ENCODE measurements around the gene DLX4. TPM values are rescaled to one million over a fixed set of nuclear protein-coding genes. Genes with fewer than 3 reads are reported as not detected.

Gene DLX4
- total and polyA plus RNA-seq, 12 donors, result 0.10 to 0.96 (median 0.27) TPM; not detected in 3

DNA sequence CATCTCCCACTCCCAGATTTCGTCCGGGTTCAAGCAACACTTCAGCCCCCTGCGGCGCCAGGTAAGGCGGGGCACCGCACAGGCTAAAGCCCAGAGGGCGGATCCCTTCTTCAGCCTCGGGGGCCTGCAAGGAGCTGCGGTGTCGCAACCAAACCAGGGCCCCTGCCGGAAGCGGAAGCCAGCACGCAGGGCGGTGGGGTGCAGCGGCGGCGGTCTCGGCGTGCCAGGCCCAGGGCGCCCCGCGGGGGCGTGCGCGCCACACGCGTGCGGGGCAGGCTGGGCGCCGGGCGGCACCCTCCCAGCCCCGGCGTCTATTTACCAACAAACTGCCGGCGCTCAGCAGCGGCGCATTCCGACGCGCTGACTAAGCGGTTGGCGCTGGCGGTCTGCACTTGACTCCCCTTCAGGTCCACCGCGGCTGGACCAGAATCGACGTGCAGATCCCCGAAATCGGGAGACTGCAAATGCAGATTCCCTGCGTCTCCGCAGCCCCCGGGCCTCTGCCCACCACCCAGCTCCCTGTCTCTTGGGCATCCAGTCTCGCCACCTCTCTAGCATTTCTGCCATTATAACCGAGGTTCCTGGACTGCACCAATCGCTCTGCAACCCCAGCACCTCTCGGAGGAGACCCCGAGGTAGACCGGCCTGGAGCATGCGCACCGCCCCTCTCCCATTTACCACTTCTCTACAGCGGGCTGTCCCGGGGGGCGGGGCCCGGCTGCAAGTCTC, 421 bp upstream of the DLX4 start:
- no peaks in the 10 kb centered on the region for H3K9me3 ChIP-seq (replicated peaks in 1 of 3)
- H3K36me3 ChIP-seq (replicated peaks in 1 of 2), result no peaks in the 10 kb centered on the region
- H3K27ac ChIP-seq, result no peak overlapping the region
- DNase-seq, result peak in 6 of 7 donors; percentile 42 to 61 (median 58)
- peaks cover 94% of the 10 kb centered on the region for H3K27me3 ChIP-seq
- intact Hi-C loops (cut with DNase I), result no loop called here
- peak overlapping the region in 2 of 4 donors; percentile 30 to 57 for H3K4me3 ChIP-seq
- TF ChIP-seq POLR2A (IDR thresholded peaks at IDR 0.05), result no peak
- TF ChIP-seq, protein P1, sequence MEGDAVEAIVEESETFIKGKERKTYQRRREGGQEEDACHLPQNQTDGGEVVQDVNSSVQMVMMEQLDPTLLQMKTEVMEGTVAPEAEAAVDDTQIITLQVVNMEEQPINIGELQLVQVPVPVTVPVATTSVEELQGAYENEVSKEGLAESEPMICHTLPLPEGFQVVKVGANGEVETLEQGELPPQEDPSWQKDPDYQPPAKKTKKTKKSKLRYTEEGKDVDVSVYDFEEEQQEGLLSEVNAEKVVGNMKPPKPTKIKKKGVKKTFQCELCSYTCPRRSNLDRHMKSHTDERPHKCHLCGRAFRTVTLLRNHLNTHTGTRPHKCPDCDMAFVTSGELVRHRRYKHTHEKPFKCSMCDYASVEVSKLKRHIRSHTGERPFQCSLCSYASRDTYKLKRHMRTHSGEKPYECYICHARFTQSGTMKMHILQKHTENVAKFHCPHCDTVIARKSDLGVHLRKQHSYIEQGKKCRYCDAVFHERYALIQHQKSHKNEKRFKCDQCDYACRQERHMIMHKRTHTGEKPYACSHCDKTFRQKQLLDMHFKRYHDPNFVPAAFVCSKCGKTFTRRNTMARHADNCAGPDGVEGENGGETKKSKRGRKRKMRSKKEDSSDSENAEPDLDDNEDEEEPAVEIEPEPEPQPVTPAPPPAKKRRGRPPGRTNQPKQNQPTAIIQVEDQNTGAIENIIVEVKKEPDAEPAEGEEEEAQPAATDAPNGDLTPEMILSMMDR (IDR thresholded peaks at IDR 0.05), result no peak
- WGBS, 4 donors, result 0 to 2% (median 0%) methylated on average over 3 to 64 of the region's 64 CpGs
- H3K4me1 ChIP-seq (replicated peaks in 1 of 2), result peaks cover 16 to 25% of the 10 kb centered on the region in 2 donors

DNA sequence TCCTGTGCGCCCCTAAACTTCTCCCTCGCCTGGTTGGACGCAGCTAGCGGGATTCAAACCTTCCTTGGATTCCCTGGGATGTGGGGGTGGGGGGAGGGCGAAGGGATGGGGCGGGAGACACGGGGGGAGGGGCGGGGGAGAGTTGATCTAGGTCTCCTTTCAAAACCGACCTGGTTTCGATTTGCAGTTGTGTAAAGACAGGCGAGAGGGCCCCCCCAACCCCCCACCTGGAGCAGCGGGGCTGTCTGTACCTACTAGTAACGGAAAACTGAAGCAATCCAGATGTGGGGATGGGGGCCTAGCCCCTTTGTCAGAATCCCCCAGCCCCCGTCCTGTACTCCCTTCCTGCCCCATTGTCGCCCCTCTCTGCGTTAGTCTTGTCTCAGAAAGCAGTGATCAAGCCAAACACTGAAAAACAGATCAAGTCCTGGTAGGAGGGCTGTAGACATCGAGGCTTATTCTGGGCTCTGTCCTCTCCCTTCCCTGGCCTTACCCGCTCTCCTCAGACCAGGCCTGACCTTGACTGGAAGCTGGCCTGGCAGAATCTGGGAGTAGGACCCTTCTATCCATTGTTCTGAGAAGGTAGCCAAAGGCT, 902 bp downstream of the DLX4 start:
- Histone ChIP-seq H3K4me3 (peak overlapping the region in 1 of 4 donors; percentile 57), H3K27me3 (peaks cover 87% of the 10 kb centered on the region), H3K36me3 (replicated peaks in 1 of 2) (no peaks in the 10 kb centered on the region), H3K9me3 (replicated peaks in 1 of 3) (no peaks in the 10 kb centered on the region), H3K27ac (no peak overlapping the region), H3K4me1 (replicated peaks in 1 of 2) (peaks cover 16 to 23% of the 10 kb centered on the region in 2 donors)
- TF ChIP-seq POLR2A (IDR thresholded peaks at IDR 0.05), result no peak
- TF ChIP-seq, protein P1 (IDR thresholded peaks at IDR 0.05), result no peak
- 17 to 21% (median 20%) methylated on average over 13 to 18 of the region's 18 CpGs; no CpG with 5 or more reads in 1 of the 4 donors for WGBS, 4 donors
- intact Hi-C loops (cut with DNase I), result no loop called here
- no peak for DNase-seq

DNA sequence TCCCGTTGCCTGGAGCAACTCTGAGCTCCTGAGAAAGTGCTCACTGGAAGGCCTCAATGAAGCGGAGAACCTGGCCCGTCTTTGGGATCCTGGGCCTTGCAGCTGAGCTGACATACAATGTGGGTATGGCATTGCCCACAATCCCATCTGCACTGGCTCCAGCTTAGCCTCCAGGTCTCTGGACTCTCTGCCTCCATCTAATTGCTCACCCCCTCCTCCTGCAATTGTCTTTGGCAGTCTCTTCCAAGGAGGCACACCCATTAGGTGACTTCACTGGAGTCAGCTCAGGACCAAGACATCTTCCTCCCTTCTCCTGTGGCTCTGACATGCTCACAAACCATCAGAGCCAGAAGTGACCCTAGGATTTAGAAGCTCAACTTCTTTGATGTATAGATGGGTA, 1.5 kb downstream of the DLX4 start:
- Histone ChIP-seq H3K9me3 (replicated peaks in 1 of 3) (no peaks in the 10 kb centered on the region), H3K4me1 (replicated peaks in 1 of 2) (peaks cover 16 to 23% of the 10 kb centered on the region in 2 donors), H3K4me3 (no peak overlapping the region), H3K36me3 (replicated peaks in 1 of 2) (no peaks in the 10 kb centered on the region), H3K27me3 (peaks cover 81% of the 10 kb centered on the region), H3K27ac (no peak overlapping the region)
- TF ChIP-seq, protein P1 (IDR thresholded peaks at IDR 0.05), result no peak
- TF ChIP-seq POLR2A (IDR thresholded peaks at IDR 0.05), result no peak
- DNase-seq, result no peak
- intact Hi-C loops (cut with DNase I), result no loop called here
- 40 to 84% (median 81%) methylated on average over 1 to 3 of the region's 3 CpGs for WGBS, 4 donors

DNA sequence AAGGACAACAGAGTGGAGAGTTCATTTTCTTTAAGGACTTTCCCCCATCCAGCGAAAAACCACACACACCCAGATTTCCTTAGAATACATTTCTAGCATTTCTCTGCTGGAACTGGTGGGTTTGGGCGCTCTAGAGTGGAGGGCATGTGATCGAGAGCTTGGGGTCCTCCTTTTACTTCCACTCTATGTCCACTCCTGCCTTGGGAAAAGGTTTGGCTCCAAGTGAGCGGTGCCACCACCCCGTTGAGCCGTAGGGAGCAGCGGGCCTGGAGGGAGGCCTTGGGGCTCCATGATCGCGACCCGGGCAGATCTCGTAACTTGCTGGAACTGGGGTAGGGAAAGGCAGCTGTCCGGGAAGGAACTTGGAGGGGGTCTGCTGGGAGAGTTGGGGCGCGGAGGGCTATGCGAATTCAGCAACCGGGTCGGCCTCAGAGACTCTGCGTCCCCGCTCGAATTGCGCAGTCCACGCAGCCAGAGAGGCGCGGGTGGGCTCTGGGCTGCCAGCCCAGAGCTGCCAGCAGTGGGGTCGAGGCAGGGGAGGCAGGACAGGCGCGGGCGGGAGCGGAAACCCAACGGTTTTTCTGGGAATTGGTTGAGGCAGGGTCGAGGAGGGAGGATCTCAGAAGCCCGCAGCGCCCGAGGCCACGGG, 2.3 kb downstream of the DLX4 start:
- Histone ChIP-seq H3K9me3 (replicated peaks in 1 of 3) (no peaks in the 10 kb centered on the region), H3K27me3 (peaks cover 74% of the 10 kb centered on the region), H3K27ac (no peak overlapping the region), H3K4me3 (no peak overlapping the region), H3K36me3 (replicated peaks in 1 of 2) (no peaks in the 10 kb centered on the region), H3K4me1 (replicated peaks in 1 of 2) (peaks cover 16 to 23% of the 10 kb centered on the region in 2 donors)
- intact Hi-C loops (cut with DNase I), result no loop called here
- TF ChIP-seq, protein P1 (IDR thresholded peaks at IDR 0.05), result no peak
- TF ChIP-seq POLR2A (IDR thresholded peaks at IDR 0.05), result no peak
- 15 to 21% (median 18%) methylated on average over 24 to 35 of the region's 35 CpGs for WGBS, 4 donors
- no peak for DNase-seq

Data from adrenal gland (tissue), 12 donors.